Central memory CD4-positive, alpha-beta T cell (primary cell): ENCODE measurements around the gene MED27.

Experiments used
- DNase-seq: peaks from one replicate; pipeline ENCODE4 v3.0.0; 2022

MED27 gene

GRCh38 chr9:131994364-131995125 is 85.1 kb downstream of the MED27 start:
- no peak for DNase-seq

GRCh38 chr9:131992906-131993657 is 86.6 kb downstream of the MED27 start:
- DNase-seq = no peak

- DNase-seq = no peak
These were observed 92.4 kb downstream of the MED27 start for GRCh38 chr9:131987232-131987631.

- no peak for DNase-seq
These were observed 93.1 kb downstream of the MED27 start for GRCh38 chr9:131986576-131986975.

- no peak for DNase-seq
These were observed 93.6 kb downstream of the MED27 start for GRCh38 chr9:131986089-131986488.

GRCh38 chr9:131984564-131984963 is 95.1 kb downstream of the MED27 start:
- DNase-seq = no peak

- DNase-seq = no peak
These were observed 96.9 kb downstream of the MED27 start for GRCh38 chr9:131982671-131983239.

GRCh38 chr9:131982102-131982501 is 97.6 kb downstream of the MED27 start:
- no peak for DNase-seq

GRCh38 chr9:131981116-131981776 is 98.4 kb downstream of the MED27 start:
- DNase-seq = no peak

GRCh38 chr9:131980267-131981016 is 99.2 kb downstream of the MED27 start:
- DNase-seq = no peak

GRCh38 chr9:131977109-131977838 is 102.4 kb downstream of the MED27 start:
- no peak for DNase-seq

- no peak for DNase-seq
These were observed 103.2 kb downstream of the MED27 start for GRCh38 chr9:131976157-131977108.

- no peak for DNase-seq
These were observed 106.8 kb downstream of the MED27 start for GRCh38 chr9:131972889-131973288.

GRCh38 chr9:131971482-131972074 is 108.1 kb downstream of the MED27 start:
- no peak for DNase-seq

- no peak for DNase-seq
These were observed 110.1 kb downstream of the MED27 start for GRCh38 chr9:131969469-131969989.

GRCh38 chr9:131968632-131969031 is 111.0 kb downstream of the MED27 start:
- no peak for DNase-seq

GRCh38 chr9:131965841-131966240 is 113.8 kb downstream of the MED27 start:
- DNase-seq = no peak

GRCh38 chr9:131965103-131965502 is 114.6 kb downstream of the MED27 start:
- no peak for DNase-seq

GRCh38 chr9:131963072-131964030 is 116.3 kb downstream of the MED27 start:
- DNase-seq = no peak
